CD4-positive, CD25-positive, alpha-beta regulatory T cell (primary cell): ENCODE results near the gene RPL39. TPM values are rescaled to one million over a fixed set of nuclear protein-coding genes. Genes with fewer than 3 reads are reported as not detected.
"Not testable (repeated sequence)": the region's sequence is repeated elsewhere in the genome, so short reads cannot be mapped to it uniquely, and the experiment has no call there.

ENCODE experiments used
- ATAC-seq, 2 donors: fragments of 150-1000 bp; cut with Tn5 transposase; one replicate each; pipeline ENCODE4 v1.10.0; 2021; ENCODE audit warnings: low read depth in 2 of 2, moderate number of reproducible peaks in 2 of 2, moderate library complexity in 1 of 2
- DNase-seq, 3 donors: peaks; one replicate each; pipeline versions ENCODE4 v3.0.0 to v3.0.0-alpha.2; 2012 to 2022; ENCODE audit warnings: mixed read lengths in 1 of 3
- H3K27ac ChIP-seq: one replicate; pipeline ENCODE4 v1.7.0; 2013; ENCODE audit warnings: mild to moderate bottlenecking, low read length; ENCODE audit not compliant: insufficient read depth, poor library complexity, severe bottlenecking
- H3K27me3 ChIP-seq: one replicate; pipeline ENCODE4 v1.7.0; 2013; ENCODE audit warnings: low read length; ENCODE audit not compliant: control insufficient read depth, insufficient read depth
- H3K36me3 ChIP-seq: one replicate; pipeline ENCODE4 v1.7.0; 2013; ENCODE audit warnings: mild to moderate bottlenecking, low read length, moderate library complexity; ENCODE audit not compliant: control insufficient read depth, insufficient read depth
- H3K4me1 ChIP-seq: 2 replicates; pipeline ENCODE4 v1.7.0; 2013; ENCODE audit warnings: mild to moderate bottlenecking, low read length; ENCODE audit not compliant: insufficient read depth, control insufficient read depth, poor library complexity, severe bottlenecking
- H3K4me3 ChIP-seq: one replicate; pipeline ENCODE4 v1.7.0; 2013; ENCODE audit warnings: low read depth, mild to moderate bottlenecking, low read length, moderate library complexity
- H3K9me3 ChIP-seq, 2 experiments: 1 replicate in 1 of 2; 2 replicates in 1 of 2; pipeline ENCODE4 v1.7.0; 2013; ENCODE audit warnings: low read length in 2 of 2, mild to moderate bottlenecking in 1 of 2, moderate library complexity in 1 of 2; ENCODE audit not compliant: control insufficient read depth in 2 of 2
- H3K27ac Mint-ChIP-seq, 3 donors: one replicate each; pipeline ENCODE4 v1.8.0; 2020 to 2022; ENCODE audit warnings: mild to moderate bottlenecking in 3 of 3, mixed read lengths in 3 of 3, moderate library complexity in 2 of 3
- H3K27me3 Mint-ChIP-seq: one replicate; pipeline ENCODE4 v1.8.0; 2022; ENCODE audit warnings: mild to moderate bottlenecking, mixed read lengths
- H3K36me3 Mint-ChIP-seq: one replicate; pipeline ENCODE4 v1.8.0; 2020; ENCODE audit warnings: mixed read lengths
- H3K4me1 Mint-ChIP-seq, 4 donors: one replicate each; pipeline ENCODE4 v1.8.0; 2020 to 2022; ENCODE audit warnings: mixed read lengths in 4 of 4, mild to moderate bottlenecking in 1 of 4
- H3K4me3 Mint-ChIP-seq, 4 donors: one replicate each; pipeline ENCODE4 v1.8.0; 2020 to 2022; ENCODE audit warnings: mild to moderate bottlenecking in 4 of 4, mixed read lengths in 4 of 4, moderate library complexity in 3 of 4
- H3K9me3 Mint-ChIP-seq, 7 donors: one replicate each; pipeline ENCODE4 v1.8.0; 2020 to 2022; ENCODE audit warnings: mixed read lengths in 7 of 7, mild to moderate bottlenecking in 3 of 7, moderate library complexity in 2 of 7
- polyA plus RNA-seq, 4 donors: library from polyadenylated mRNA; unstranded; fragments of 300-500 nt; fragmentation: Illumina TruSeq; gene quantifications; one replicate each; pipeline ENCODE4 v1.2.3, GENCODE V29; 2021
- total RNA-seq: library from RNA; stranded (reverse); gene quantifications from one replicate; pipeline ENCODE4 v1.2.3, GENCODE V29; 2022

RPL39 gene
- total and polyA plus RNA-seq, 5 donors from 2014 or later = 2,712 to 5,634 (median 3,977) TPM

- DNase-seq = no peak
- Mint-ChIP-seq H3K4me3 (no peak overlapping the region), H3K9me3 (no peaks in the 10 kb centered on the region), H3K36me3 (peaks cover 11% of the 10 kb centered on the region), H3K27me3 (no peaks in the 10 kb centered on the region), H3K4me1 (peaks cover 0 to 35% (median 10%) of the 10 kb centered on the region in 4 donors), H3K27ac (peak overlapping the region in 1 of 3 donors; percentile 32)
- Histone ChIP-seq H3K4me3 (no peak overlapping the region), H3K27me3 (no peaks in the 10 kb centered on the region), H3K4me1 (peaks cover 10% of the 10 kb centered on the region), H3K27ac (no peak overlapping the region), H3K9me3 (no peaks in the 10 kb centered on the region), H3K36me3 (peaks cover 31% of the 10 kb centered on the region)
- ATAC-seq = no peak
Measured at GRCh38 chrX:119783026-119783425, 8.4 kb downstream of the RPL39 start.

DNA sequence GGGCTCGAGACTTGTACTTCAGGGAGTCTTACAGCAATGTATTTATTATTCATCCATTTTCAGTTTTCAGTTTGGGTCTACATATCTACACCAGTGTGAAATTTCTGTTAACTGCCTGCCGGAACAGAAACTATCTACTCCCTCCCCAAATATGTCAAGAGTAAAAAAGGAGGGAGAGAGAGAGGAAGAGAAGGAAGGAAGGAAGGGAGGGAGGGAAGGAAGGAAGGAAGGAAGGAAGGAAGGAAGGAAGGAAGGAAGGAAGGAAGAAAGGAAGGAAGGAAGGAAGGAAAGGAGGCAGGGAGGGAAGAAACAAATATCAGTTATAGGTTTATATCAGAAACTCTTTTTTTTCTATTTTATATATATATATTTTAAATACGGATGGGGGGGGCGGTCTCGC is 12.6 kb downstream of the RPL39 start:
- Histone ChIP-seq H3K27ac (no peak overlapping the region), H3K4me3 (no peak overlapping the region), H3K36me3 (peaks cover 10% of the 10 kb centered on the region), H3K9me3 (no peaks in the 10 kb centered on the region), H3K27me3 (no peaks in the 10 kb centered on the region), H3K4me1 (no peaks in the 10 kb centered on the region)
- no peak for DNase-seq
- no peaks in the 10 kb centered on the region for H3K27me3 Mint-ChIP-seq
- peaks cover 0 to 13% (median 3%) of the 10 kb centered on the region in 4 donors for H3K4me1 Mint-ChIP-seq
- peaks cover 4% of the 10 kb centered on the region for H3K36me3 Mint-ChIP-seq
- no peak overlapping the region for H3K27ac Mint-ChIP-seq
- H3K4me3 Mint-ChIP-seq = no peak overlapping the region
- ATAC-seq = no peak
- H3K9me3 Mint-ChIP-seq = no peaks in the 10 kb centered on the region

GRCh38 chrX:119775517-119776238 is 15.8 kb downstream of the RPL39 start:
- Histone ChIP-seq H3K27me3 (no peaks in the 10 kb centered on the region), H3K36me3 (no peaks in the 10 kb centered on the region), H3K4me1 (no peaks in the 10 kb centered on the region), H3K4me3 (no peak overlapping the region), H3K9me3 (no peaks in the 10 kb centered on the region), H3K27ac (no peak overlapping the region)
- DNase-seq (no peak), ATAC-seq (no peak)
- H3K27me3 Mint-ChIP-seq = no peaks in the 10 kb centered on the region
- no peaks in the 10 kb centered on the region for H3K9me3 Mint-ChIP-seq
- peak overlapping the region in 1 of 3 donors; percentile 71 for H3K27ac Mint-ChIP-seq
- no peak overlapping the region for H3K4me3 Mint-ChIP-seq
- H3K36me3 Mint-ChIP-seq = no peaks in the 10 kb centered on the region
- H3K4me1 Mint-ChIP-seq = peaks cover 0 to 5% (median 2%) of the 10 kb centered on the region in 4 donors

DNA sequence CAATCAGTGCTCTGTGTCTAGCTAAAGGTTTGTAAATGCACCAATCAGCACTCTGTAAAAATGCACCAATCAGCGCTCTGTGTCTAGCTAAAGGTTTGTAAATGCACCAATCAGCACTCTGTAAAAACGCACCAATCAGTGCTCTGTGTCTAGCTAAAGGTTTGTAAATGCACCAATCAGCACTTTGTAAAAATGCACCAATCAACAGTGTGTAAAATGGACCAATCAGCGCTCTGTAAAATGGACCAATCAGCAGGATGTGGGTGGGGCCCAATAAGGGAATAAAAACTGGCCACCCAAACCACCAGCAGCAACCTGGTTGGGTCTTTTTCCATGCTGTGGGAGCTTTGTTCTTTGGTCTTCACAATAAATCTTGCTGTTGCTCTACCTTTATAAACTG is 22.0 kb downstream of the RPL39 start:
- H3K4me1 Mint-ChIP-seq, H3K27ac ChIP-seq, H3K27ac Mint-ChIP-seq, H3K27me3 Mint-ChIP-seq, H3K36me3 Mint-ChIP-seq, H3K4me3 Mint-ChIP-seq, H3K9me3 Mint-ChIP-seq, ATAC-seq, DNase-seq, H3K9me3 ChIP-seq, H3K4me3 ChIP-seq, H3K36me3 ChIP-seq, H3K4me1 ChIP-seq, H3K27me3 ChIP-seq: not testable (repeated sequence)

DNA sequence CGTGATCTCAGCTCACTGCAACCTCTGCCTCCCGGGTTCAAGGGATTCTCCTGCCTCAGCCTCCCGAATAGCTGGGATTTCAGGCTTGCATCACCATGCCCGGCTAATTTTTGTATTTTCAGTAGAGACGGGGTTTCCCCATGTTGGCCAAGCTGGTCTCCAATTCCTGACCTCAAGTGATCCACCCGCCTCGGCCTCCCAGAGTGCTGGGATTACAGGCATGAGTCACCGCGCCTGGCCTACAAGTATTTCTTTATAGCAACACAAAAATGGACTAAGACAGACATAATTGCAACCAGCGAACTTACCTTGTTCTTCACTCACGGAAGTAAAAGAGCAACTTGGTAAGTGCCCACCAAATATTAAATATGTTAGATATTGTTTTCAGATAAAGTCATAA is 23.0 kb downstream of the RPL39 start:
- not testable (repeated sequence) for ATAC-seq, DNase-seq, H3K36me3 Mint-ChIP-seq, H3K4me1 Mint-ChIP-seq, H3K27me3 Mint-ChIP-seq, H3K27ac Mint-ChIP-seq, H3K9me3 ChIP-seq, H3K4me3 ChIP-seq, H3K9me3 Mint-ChIP-seq, H3K27ac ChIP-seq, H3K4me3 Mint-ChIP-seq, H3K36me3 ChIP-seq, H3K4me1 ChIP-seq, H3K27me3 ChIP-seq

GRCh38 chrX:119763836-119764387 is 27.5 kb downstream of the RPL39 start:
- Histone ChIP-seq H3K4me1 (peaks cover 5% of the 10 kb centered on the region), H3K27ac (no peak overlapping the region), H3K36me3 (no peaks in the 10 kb centered on the region), H3K9me3 (no peaks in the 10 kb centered on the region), H3K4me3 (no peak overlapping the region), H3K27me3 (no peaks in the 10 kb centered on the region)
- ATAC-seq (no peak), DNase-seq (no peak)
- no peaks in the 10 kb centered on the region for H3K36me3 Mint-ChIP-seq
- H3K27ac Mint-ChIP-seq = no peak overlapping the region
- no peaks in the 10 kb centered on the region for H3K9me3 Mint-ChIP-seq
- peak overlapping the region in 1 of 4 donors; percentile 30 for H3K4me3 Mint-ChIP-seq
- H3K4me1 Mint-ChIP-seq = peaks cover 0 to 10% (median 0%) of the 10 kb centered on the region in 4 donors
- no peaks in the 10 kb centered on the region for H3K27me3 Mint-ChIP-seq

DNA sequence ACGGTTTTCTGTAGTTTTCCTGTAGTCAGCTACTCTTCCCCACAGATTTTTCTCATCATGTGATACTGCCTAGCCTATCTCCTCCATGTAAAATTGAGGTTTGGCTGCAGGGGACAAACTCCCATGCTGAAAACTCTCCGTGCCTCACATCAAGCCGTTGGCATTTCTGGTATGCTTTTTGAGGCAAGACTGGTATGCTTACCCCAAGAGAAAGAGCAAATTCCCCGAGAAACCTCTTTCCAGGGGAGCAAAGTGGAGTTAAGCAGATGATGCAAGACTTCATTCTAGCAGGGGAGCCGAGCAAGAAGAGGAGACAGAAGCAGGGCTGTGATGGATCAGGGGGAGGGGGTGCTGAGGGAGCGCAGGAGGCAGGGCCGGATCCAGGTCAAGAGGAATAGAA is 28.2 kb downstream of the RPL39 start:
- Mint-ChIP-seq H3K4me1 (peaks cover 0 to 10% (median 0%) of the 10 kb centered on the region in 4 donors), H3K4me3 (no peak overlapping the region), H3K36me3 (no peaks in the 10 kb centered on the region), H3K27ac (no peak overlapping the region), H3K9me3 (no peaks in the 10 kb centered on the region), H3K27me3 (no peaks in the 10 kb centered on the region)
- DNase-seq = no peak
- H3K4me3 ChIP-seq = no peak overlapping the region
- H3K27me3 ChIP-seq = no peaks in the 10 kb centered on the region
- H3K4me1 ChIP-seq = peaks cover 7% of the 10 kb centered on the region
- H3K9me3 ChIP-seq = no peaks in the 10 kb centered on the region
- H3K36me3 ChIP-seq = no peaks in the 10 kb centered on the region
- H3K27ac ChIP-seq = no peak overlapping the region
- ATAC-seq = no peak

DNA sequence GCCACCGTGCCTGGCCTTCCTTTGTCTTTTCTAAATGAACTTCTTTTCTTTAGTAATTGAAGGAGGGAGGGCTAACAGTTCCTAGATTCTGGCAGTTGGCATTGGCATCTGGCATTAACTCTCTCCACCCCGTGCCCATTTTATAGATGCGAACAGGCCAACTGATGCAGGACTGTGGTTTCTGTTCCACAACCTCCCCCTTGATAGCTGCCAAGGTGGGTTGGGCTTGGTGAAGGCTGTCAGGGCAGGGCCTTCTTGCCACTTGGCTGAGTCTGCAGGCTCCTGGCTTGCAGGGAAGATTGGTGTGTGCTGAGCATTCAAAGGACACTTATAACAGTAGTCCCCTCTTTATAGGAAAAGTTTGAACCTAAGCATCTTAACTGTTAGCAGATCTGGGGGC is 28.7 kb downstream of the RPL39 start:
- H3K27me3 Mint-ChIP-seq = no peaks in the 10 kb centered on the region
- Histone ChIP-seq H3K27ac (no peak overlapping the region), H3K4me3 (no peak overlapping the region), H3K9me3 (no peaks in the 10 kb centered on the region), H3K4me1 (peaks cover 9% of the 10 kb centered on the region), H3K36me3 (no peaks in the 10 kb centered on the region), H3K27me3 (no peaks in the 10 kb centered on the region)
- H3K4me3 Mint-ChIP-seq = peak overlapping the region in 1 of 4 donors; percentile 43
- peaks cover 0 to 13% (median under 1%) of the 10 kb centered on the region in 4 donors for H3K4me1 Mint-ChIP-seq
- no peak for DNase-seq
- no peaks in the 10 kb centered on the region for H3K9me3 Mint-ChIP-seq
- H3K27ac Mint-ChIP-seq = no peak overlapping the region
- ATAC-seq = no peak
- no peaks in the 10 kb centered on the region for H3K36me3 Mint-ChIP-seq
